Activated T-helper 17 cell treated with anti-CD3 and anti-CD28 coated beads, Interleukin-2, amount 50 U/mL, for 72 hours (primary cell): Measurements from ENCODE around the gene TLCD4. TPM values are rescaled to one million over a fixed set of nuclear protein-coding genes. Genes with fewer than 3 reads are reported as not detected.
"Not testable (repeated sequence)": the region's sequence is repeated elsewhere in the genome, so short reads cannot be mapped to it uniquely, and the experiment has no call there.

Experiments
- ATAC-seq: fragments of 150-1000 bp; cut with Tn5 transposase; replicated peaks from 2 replicates; pipeline ENCODE4 v1.10.0; 2021; ENCODE audit warnings: mild to moderate bottlenecking, moderate library complexity
- H3K27ac Mint-ChIP-seq: one replicate; pipeline ENCODE4 v1.8.0; 2022; ENCODE audit warnings: mixed read lengths
- H3K27me3 Mint-ChIP-seq: one replicate; pipeline ENCODE4 v1.8.0; 2022; ENCODE audit warnings: mixed read lengths
- H3K36me3 Mint-ChIP-seq: one replicate; pipeline ENCODE4 v1.8.0; 2022; ENCODE audit warnings: low read depth, mild to moderate bottlenecking, mixed read lengths
- H3K4me1 Mint-ChIP-seq: one replicate; pipeline ENCODE4 v1.8.0; 2022; ENCODE audit warnings: mixed read lengths
- H3K4me3 Mint-ChIP-seq: one replicate; pipeline ENCODE4 v1.8.0; 2022; ENCODE audit warnings: mild to moderate bottlenecking, mixed read lengths
- H3K9me3 Mint-ChIP-seq: one replicate; pipeline ENCODE4 v1.8.0; 2022; ENCODE audit warnings: mixed read lengths
- total RNA-seq, 2 donors: library from RNA; stranded (reverse); gene quantifications; one replicate each; pipeline ENCODE4 v1.2.3, GENCODE V29; 2022

The TLCD4 gene
- total RNA-seq, 2 donors from 2014 or later, result 0.04 to 0.48 TPM

DNA sequence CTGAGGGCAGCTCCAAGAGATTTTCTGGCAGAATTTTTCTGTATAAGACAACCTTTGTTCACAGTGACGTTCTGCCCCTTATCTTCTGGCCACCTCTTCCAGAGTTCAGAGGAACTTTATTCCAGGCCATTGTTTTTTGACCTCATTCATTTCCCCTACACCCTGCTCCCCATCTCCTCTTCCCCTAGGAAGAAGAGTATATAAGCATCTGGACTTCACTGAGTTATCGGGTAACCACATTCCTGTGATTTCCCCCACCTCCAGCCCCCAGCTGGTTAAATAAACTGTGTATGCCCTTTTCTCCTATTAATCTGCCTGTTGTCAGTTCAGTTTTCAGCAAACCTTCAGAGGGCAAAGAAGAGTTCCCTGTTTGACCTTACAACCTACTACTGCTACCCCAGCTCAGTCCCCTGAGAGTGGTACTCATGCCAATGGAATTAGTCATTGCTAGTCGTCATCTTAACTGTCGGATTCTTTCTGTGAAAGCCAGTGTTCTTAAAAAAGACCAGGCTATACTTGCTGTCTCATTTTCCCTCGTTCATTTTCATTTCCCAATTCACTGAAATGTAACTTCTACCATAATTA is 30.1 kb upstream of the TLCD4 start:
- H3K9me3 Mint-ChIP-seq, result no peaks in the 10 kb centered on the region
- no peaks in the 10 kb centered on the region for H3K4me1 Mint-ChIP-seq
- H3K4me3 Mint-ChIP-seq, result no peak overlapping the region
- H3K36me3 Mint-ChIP-seq, result no peaks in the 10 kb centered on the region
- no peak overlapping the region for H3K27ac Mint-ChIP-seq
- peaks cover 10% of the 10 kb centered on the region for H3K27me3 Mint-ChIP-seq
- no peak for ATAC-seq

DNA sequence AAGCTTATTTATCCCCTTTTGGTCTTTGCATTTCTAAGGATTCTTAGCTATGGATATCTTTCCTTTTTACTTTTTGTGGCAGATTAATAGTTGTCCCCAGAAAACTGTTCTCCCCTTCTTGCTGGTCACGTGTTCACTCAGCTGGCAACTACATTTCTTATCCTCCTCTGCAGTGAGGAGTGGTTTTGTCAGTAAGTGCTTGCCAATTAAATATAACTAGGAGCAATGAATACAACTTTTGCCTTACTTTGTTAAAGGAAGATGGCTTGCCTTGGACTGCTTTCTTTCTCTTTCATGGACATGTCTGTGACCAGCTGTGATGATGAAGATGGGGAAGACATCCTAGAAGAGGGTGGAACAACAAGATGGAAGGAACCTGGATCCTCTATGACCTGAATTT is 28.9 kb upstream of the TLCD4 start:
- no peaks in the 10 kb centered on the region for H3K9me3 Mint-ChIP-seq
- H3K27ac Mint-ChIP-seq, result no peak overlapping the region
- no peaks in the 10 kb centered on the region for H3K4me1 Mint-ChIP-seq
- ATAC-seq, result no peak
- H3K27me3 Mint-ChIP-seq, result peaks cover 10% of the 10 kb centered on the region
- no peaks in the 10 kb centered on the region for H3K36me3 Mint-ChIP-seq
- H3K4me3 Mint-ChIP-seq, result no peak overlapping the region

DNA sequence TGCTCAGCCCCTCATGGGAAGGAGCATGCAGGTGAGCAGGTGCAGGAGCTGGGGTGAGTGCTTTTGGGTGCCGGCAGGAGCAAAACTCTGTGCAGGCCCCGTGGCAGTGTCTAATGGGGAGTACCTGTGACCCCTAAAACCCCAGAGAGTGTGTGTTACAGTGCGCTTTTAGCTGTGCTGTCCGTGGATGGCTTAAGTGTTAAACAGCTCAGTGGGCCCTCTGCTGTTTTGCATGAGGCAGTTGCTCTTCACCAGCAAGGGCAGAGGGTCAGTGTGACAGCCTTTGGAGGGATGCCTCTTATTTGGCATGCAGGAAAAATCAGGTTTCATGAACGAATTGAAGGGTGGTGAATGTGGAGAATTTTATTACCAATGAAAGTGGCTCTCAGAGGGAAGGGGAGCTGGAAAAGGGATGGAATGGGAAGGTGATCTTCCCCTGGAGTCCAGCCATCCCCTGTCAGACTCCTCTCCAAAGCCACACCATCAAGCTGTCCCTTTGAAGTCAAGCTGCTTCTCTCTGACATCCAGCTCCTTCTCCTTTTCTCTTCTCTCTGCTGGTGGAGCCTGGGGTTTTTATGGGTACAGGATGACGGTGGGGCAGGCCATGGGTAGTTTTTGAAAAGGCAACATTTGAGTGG is 27.4 kb upstream of the TLCD4 start:
- Mint-ChIP-seq H3K27ac (no peak overlapping the region), H3K4me3 (no peak overlapping the region), H3K36me3 (no peaks in the 10 kb centered on the region), H3K4me1 (no peaks in the 10 kb centered on the region), H3K9me3 (no peaks in the 10 kb centered on the region), H3K27me3 (peaks cover 6% of the 10 kb centered on the region)
- no peak for ATAC-seq

DNA sequence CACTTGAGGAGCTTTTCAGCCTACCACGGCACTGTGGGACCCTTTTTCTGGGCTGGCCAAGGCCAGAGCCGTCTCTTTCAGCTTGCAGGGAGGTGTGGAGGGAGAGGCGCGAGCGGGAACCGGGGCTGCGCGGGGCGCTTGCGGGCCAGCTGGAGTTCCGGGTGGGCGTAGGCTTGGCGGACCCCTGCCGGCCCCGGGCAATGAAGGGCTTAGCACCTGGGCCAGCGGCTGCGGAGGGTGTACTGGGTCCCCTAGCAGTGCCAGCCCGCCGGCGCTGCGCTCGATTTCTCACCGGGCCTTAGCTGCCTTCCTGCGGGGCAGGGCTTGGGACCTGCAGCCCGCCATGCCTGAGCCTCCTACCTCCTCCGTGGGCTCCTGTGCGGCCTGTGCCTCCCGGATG is 25.9 kb upstream of the TLCD4 start:
- not testable (repeated sequence) for ATAC-seq, H3K27me3 Mint-ChIP-seq, H3K4me1 Mint-ChIP-seq, H3K4me3 Mint-ChIP-seq, H3K9me3 Mint-ChIP-seq, H3K36me3 Mint-ChIP-seq, H3K27ac Mint-ChIP-seq

DNA sequence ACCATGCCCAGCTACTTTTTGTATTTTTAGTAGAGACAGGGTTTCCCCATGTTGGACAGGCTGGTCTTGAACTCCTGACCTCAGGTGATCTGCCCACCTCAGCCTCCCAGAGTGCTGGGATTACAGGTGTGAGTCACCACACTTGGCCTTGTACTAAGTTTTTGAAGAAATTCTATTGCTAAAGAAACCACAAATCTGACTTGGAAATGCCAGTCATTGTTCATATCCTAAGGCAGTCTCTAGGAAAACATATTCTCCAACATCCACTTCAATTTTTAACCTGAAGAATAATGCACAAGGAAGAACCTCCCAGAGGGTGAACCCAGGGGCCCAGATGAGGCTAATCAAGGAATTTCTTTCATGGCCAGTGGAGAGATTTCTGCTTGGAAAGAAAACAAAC is 24.3 kb upstream of the TLCD4 start:
- peaks cover 10% of the 10 kb centered on the region for H3K27me3 Mint-ChIP-seq
- not testable (repeated sequence) for ATAC-seq, H3K4me1 Mint-ChIP-seq, H3K9me3 Mint-ChIP-seq, H3K4me3 Mint-ChIP-seq, H3K27ac Mint-ChIP-seq, H3K36me3 Mint-ChIP-seq

DNA sequence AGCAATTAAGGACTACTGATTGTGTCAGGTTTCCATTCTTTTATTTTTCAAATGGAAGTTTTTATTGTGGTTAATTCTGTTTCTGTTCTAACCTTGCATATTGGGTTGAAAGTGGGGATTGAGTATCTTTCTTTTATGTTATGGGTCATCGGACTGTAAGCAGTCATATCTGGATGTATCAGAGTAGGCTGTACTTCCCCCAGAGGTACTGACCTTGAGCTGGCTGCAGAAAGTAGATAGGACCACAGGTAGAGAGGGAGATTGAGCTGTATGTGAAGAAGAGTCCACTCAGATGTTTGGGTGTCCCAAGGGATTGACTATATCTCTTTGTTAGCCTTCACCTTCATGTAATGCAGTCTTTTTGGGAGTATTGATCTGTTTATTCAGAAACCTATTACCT is 23.9 kb upstream of the TLCD4 start:
- no peak overlapping the region for H3K4me3 Mint-ChIP-seq
- no peak overlapping the region for H3K27ac Mint-ChIP-seq
- H3K4me1 Mint-ChIP-seq, result no peaks in the 10 kb centered on the region
- no peaks in the 10 kb centered on the region for H3K36me3 Mint-ChIP-seq
- H3K27me3 Mint-ChIP-seq, result peaks cover 14% of the 10 kb centered on the region
- no peaks in the 10 kb centered on the region for H3K9me3 Mint-ChIP-seq
- no peak for ATAC-seq

DNA sequence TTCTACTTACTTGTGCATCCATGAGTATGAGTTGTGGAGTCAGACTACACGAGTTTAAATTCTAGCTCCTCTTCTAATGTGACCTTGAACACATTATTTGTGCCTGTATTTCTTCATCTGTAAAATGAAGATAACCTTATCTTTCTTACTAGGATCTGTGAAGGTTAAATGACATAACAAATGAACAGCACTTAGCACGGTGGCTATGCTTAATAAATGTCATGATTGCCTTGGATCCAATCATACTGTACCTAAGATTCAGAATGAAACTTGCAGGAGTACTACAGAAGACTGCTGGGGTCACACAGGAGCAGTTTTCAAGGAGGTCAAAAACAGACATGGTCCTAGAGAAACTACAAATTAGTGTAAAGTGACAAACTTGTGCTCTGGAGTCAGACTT is 22.2 kb upstream of the TLCD4 start:
- peaks cover 17% of the 10 kb centered on the region for H3K27me3 Mint-ChIP-seq
- H3K4me3 Mint-ChIP-seq, result no peak overlapping the region
- no peaks in the 10 kb centered on the region for H3K4me1 Mint-ChIP-seq
- no peak overlapping the region for H3K27ac Mint-ChIP-seq
- no peaks in the 10 kb centered on the region for H3K36me3 Mint-ChIP-seq
- no peaks in the 10 kb centered on the region for H3K9me3 Mint-ChIP-seq
- no peak for ATAC-seq

DNA sequence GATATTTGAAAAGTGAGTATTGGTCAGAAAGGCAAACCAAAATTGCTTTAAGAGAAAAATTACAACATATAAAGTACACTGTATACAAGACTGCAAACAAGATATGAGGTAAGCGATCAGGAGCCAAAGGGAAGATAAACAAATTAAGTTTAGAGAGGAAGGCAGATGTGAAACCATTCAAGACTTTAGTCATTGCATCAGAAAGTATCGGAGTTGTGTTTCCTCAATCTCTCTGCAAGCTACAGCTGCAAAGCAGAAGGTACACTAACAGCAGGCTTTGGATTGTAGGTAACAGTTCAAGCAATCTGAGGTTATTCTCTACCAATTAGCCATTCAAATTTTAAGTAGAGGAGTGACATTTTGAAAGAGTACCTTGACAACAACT is 21.3 kb upstream of the TLCD4 start:
- peaks cover 17% of the 10 kb centered on the region for H3K27me3 Mint-ChIP-seq
- no peak for ATAC-seq
- no peaks in the 10 kb centered on the region for H3K9me3 Mint-ChIP-seq
- no peak overlapping the region for H3K27ac Mint-ChIP-seq
- no peaks in the 10 kb centered on the region for H3K4me1 Mint-ChIP-seq
- no peaks in the 10 kb centered on the region for H3K36me3 Mint-ChIP-seq
- no peak overlapping the region for H3K4me3 Mint-ChIP-seq

DNA sequence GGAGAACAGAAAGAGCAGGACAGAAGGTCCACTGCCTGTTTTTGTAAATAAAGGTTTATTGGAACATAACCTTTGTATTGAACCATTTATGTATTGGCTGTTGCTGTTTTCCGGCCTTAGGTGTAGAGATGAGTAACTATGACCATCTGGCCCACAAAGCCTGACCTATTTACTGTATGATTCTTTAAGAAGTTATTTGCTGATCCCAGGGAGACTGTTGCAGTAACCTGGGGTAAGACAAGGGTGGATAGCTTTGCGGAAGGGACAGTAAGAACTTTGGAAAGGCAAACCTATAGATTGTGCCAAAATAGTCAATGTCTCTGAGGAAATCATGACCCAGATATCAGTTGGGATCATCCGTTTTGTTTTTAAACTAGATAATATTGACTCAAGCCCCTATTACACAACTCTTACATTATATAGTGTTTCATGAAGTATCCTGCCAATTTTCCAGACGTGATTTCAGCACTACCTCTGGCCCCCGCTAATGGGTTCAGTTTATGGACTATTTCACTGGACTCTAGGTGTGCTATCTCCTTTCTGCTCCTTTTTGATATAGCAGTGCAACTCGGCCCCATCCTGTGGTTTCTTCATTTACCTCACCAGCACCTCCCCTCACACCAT is 20.8 kb upstream of the TLCD4 start:
- peaks cover 14% of the 10 kb centered on the region for H3K27me3 Mint-ChIP-seq

DNA sequence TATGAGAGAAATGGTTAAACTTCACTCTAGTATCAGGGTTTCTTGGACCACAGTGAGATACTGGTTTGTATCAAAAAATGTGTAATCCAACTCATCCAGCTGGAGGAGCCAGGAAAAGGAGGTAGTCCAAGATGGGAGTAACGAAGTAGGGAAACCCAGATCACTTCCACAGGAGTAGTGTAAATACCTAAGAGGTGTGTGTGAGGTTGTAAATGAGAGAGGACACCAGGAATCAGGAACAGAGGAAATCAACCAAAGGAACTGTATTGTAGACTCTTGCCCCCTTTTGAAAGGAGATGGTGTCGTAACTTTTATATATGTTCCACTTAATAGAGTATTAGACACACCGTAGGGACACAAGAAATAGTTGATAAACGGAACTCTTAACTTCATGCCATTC is 19.7 kb upstream of the TLCD4 start:
- no peaks in the 10 kb centered on the region for H3K4me1 Mint-ChIP-seq
- H3K27me3 Mint-ChIP-seq, result peaks cover 13% of the 10 kb centered on the region
- no peaks in the 10 kb centered on the region for H3K36me3 Mint-ChIP-seq
- no peak overlapping the region for H3K27ac Mint-ChIP-seq
- no peaks in the 10 kb centered on the region for H3K9me3 Mint-ChIP-seq
- no peak overlapping the region for H3K4me3 Mint-ChIP-seq
- no peak for ATAC-seq

More for the DNA sequence above, 20.8 kb upstream of the TLCD4 start:
- H3K4me3 Mint-ChIP-seq, result no peak overlapping the region
- no peak for ATAC-seq
- H3K36me3 Mint-ChIP-seq, result no peaks in the 10 kb centered on the region
- no peaks in the 10 kb centered on the region for H3K4me1 Mint-ChIP-seq
- no peaks in the 10 kb centered on the region for H3K9me3 Mint-ChIP-seq
- H3K27ac Mint-ChIP-seq, result no peak overlapping the region

DNA sequence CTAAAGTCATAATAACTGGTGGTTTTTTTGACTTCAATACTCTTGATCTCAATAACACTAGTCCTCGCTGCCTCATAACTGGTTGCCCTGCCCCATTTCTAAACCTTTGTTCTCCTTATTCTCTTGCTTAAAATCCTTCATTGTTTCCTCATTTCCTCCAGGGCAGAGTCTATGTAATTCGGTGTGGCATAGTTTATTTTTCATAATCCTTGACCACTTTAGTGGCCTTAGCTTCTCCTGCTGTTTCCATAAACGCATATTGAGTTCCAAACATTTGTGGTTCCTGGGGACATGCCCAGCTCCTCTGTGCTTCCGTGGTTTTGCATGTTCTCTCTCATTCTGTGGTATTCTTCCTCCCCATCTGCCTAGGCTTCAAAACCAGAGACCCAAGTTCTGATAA is 19.0 kb upstream of the TLCD4 start:
- no peaks in the 10 kb centered on the region for H3K4me1 Mint-ChIP-seq
- no peak overlapping the region for H3K4me3 Mint-ChIP-seq
- H3K27me3 Mint-ChIP-seq, result peaks cover 11% of the 10 kb centered on the region
- H3K27ac Mint-ChIP-seq, result no peak overlapping the region
- no peak for ATAC-seq
- no peaks in the 10 kb centered on the region for H3K9me3 Mint-ChIP-seq
- H3K36me3 Mint-ChIP-seq, result no peaks in the 10 kb centered on the region

DNA sequence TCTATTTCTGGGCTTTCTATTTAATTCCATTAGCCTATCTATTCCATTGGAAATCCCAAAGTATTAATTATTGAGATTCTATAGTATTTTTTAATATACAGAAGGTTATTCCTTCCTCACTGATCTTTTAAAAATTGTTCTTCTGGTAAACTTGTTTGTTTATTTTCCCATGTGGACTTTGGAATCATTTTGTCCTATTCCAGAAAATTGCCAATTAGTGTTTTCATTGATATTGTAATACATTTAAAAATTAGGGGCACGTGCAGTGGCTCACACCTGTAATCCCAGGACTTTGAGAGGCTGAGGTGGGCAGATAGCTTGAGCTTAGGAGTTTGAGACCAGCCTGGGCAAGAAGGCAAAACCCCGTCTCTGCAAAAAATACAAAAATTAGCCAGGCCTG is 8.4 kb upstream of the TLCD4 start:
- H3K4me1 Mint-ChIP-seq, result no peaks in the 10 kb centered on the region
- no peaks in the 10 kb centered on the region for H3K9me3 Mint-ChIP-seq
- H3K4me3 Mint-ChIP-seq, result no peak overlapping the region
- no peak for ATAC-seq
- H3K27ac Mint-ChIP-seq, result no peak overlapping the region
- H3K36me3 Mint-ChIP-seq, result no peaks in the 10 kb centered on the region
- H3K27me3 Mint-ChIP-seq, result peaks cover 10% of the 10 kb centered on the region

DNA sequence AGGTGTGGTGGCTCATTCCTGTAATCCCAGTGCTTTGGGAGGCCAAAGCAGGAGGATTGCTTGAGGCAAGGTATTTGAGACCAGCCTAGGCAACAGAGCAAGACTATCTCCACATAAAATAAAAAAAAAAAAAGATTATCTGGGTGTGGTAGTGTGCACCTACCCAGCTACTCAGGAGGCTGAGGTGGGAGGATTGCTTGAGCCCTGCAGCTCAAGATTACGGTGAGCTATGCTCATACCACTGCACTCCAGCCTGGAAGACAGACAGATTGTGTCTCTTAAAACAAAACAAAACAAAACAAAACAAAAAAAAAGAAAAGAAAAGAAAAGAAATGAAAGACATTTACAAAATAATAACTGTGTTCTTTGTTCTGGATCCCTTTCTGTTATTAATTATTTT is 6.1 kb upstream of the TLCD4 start:
- H3K27ac Mint-ChIP-seq, result no peak overlapping the region
- no peak for ATAC-seq
- peaks cover 6% of the 10 kb centered on the region for H3K27me3 Mint-ChIP-seq
- H3K4me3 Mint-ChIP-seq, result no peak overlapping the region
- H3K36me3 Mint-ChIP-seq, result no peaks in the 10 kb centered on the region
- H3K4me1 Mint-ChIP-seq, result no peaks in the 10 kb centered on the region
- H3K9me3 Mint-ChIP-seq, result no peaks in the 10 kb centered on the region

DNA sequence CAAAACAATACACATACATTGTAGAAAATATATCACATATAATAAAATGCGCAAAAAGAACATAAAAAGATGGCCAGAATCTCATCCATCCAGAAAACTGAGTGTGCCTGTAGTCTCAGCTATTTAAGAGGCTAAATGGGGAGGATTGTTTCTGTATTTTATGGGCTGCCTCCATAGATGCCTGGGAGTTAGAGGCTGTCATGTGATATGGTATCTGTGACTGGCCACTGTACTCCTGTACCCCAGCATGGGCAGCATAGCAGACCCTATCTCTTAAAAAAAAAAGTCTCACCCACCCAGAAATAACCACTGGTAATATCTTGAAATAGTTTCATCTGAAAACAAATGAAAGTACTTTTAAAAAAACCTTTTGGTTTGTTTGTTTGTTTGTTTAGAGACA is 3.5 kb upstream of the TLCD4 start:
- H3K4me3 Mint-ChIP-seq, result no peak overlapping the region
- H3K36me3 Mint-ChIP-seq, result no peaks in the 10 kb centered on the region
- peaks cover 14% of the 10 kb centered on the region for H3K27me3 Mint-ChIP-seq
- no peak for ATAC-seq
- no peak overlapping the region for H3K27ac Mint-ChIP-seq
- no peaks in the 10 kb centered on the region for H3K9me3 Mint-ChIP-seq
- no peaks in the 10 kb centered on the region for H3K4me1 Mint-ChIP-seq

DNA sequence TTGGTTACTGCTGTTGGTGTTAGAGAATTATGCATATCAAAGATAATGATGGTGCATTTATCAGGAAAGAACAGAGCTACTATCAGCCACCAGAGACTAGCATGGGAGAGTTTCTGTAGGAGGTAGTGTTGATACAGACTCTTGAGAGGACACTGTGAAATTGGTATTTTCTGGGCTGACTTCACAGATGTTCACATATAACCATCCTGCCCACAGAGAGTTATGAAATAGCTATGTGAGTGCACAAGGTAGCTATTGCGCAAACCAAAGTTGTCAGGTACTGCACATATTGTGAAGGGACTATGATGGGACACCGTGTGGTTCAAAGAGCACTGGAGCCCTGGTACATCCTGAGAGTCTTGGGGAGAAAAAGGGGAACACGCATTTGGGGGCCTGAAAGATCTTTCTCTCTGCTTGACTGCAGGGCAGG is 1.4 kb upstream of the TLCD4 start:
- no peak for ATAC-seq
- H3K4me1 Mint-ChIP-seq, result no peaks in the 10 kb centered on the region
- no peak overlapping the region for H3K27ac Mint-ChIP-seq
- no peaks in the 10 kb centered on the region for H3K9me3 Mint-ChIP-seq
- H3K4me3 Mint-ChIP-seq, result no peak overlapping the region
- H3K27me3 Mint-ChIP-seq, result peaks cover 29% of the 10 kb centered on the region
- H3K36me3 Mint-ChIP-seq, result no peaks in the 10 kb centered on the region
